Measurements from ENCODE around the gene PRR3. TPM values are rescaled to one million over a fixed set of nuclear protein-coding genes. Genes with fewer than 3 reads are reported as not detected.

PRR3 gene
- total RNA-seq (2016; rRNA removed; fragmentation: Illumina TruSeq; extraction: Trizol) (13.9 and 14.6 TPM in 2 replicates), polyA plus RNA-seq (2011; rRNA removed) (20.6 and 21.2 TPM in 2 replicates), polyA minus RNA-seq (2011; rRNA and poly(A)+ RNA removed; ENCODE audit: low replicate concordance) (34.9 and 73.8 TPM in 2 replicates), Bru-seq, nascent RNA (percentile 94 among the genes with signal in this experiment), BruChase-seq, experiment 1, labeled RNA remaining after a 6-hour chase (percentile 88 among the genes with signal in this experiment), BruChase-seq, experiment 2, labeled RNA remaining after a 2-hour chase (percentile 92 among the genes with signal in this experiment)
- total RNA-seq (2016; cell fraction: cytosol; rRNA removed; fragmentation: Illumina TruSeq; extraction: Trizol; ENCODE audit: low read depth) = 6.5 and 6.6 TPM in 2 replicates
- total RNA-seq (2016; cell fraction: insoluble cytoplasmic fraction; rRNA removed; fragmentation: Illumina TruSeq; extraction: Trizol) = 13.8 and 15.5 TPM in 2 replicates
- total RNA-seq (2016; cell fraction: membrane; rRNA removed; fragmentation: Illumina TruSeq; extraction: Trizol) = 12.6 and 13.1 TPM in 2 replicates
- total RNA-seq (2016; cell fraction: nucleus; rRNA removed; fragmentation: Illumina TruSeq; extraction: Trizol) = 11.4 and 14.4 TPM in 2 replicates
- polyA plus RNA-seq (2011; cell fraction: cytosol; rRNA removed) = 14.8 and 17.1 TPM in 2 replicates
- 16.1 and 23.0 TPM in 2 replicates for polyA plus RNA-seq (2011; cell fraction: nucleus; rRNA removed)
- polyA plus RNA-seq (2012) = 12.5 and 15.6 TPM in 2 replicates
- polyA plus RNA-seq (2016; cell fraction: cytosol; fragmentation: Illumina TruSeq; extraction: Trizol; ENCODE audit: low read depth) = 5.9 and 6.1 TPM in 2 replicates
- 27.5 and 29.3 TPM in 2 replicates for polyA plus RNA-seq (2016; cell fraction: insoluble cytoplasmic fraction; fragmentation: Illumina TruSeq; extraction: Trizol; ENCODE audit: low read depth)
- polyA plus RNA-seq (2016; cell fraction: membrane; fragmentation: Illumina TruSeq; extraction: Trizol; ENCODE audit: low read depth) = 13.6 and 13.9 TPM in 2 replicates
- 25.4 and 26.7 TPM in 2 replicates for polyA plus RNA-seq (2016; cell fraction: nucleus; fragmentation: Illumina TruSeq; extraction: Trizol; ENCODE audit: insufficient read depth, low read depth)
- 4.9 and 5.8 TPM in 2 replicates for polyA minus RNA-seq (2011; cell fraction: cytosol; rRNA and poly(A)+ RNA removed)
- polyA minus RNA-seq (2011; cell fraction: nucleus; rRNA and poly(A)+ RNA removed) = 20.6 and 27.1 TPM in 2 replicates
- long read RNA-seq, experiment 1, partial matches to known transcripts = 1 of 6 reads
- long read RNA-seq, experiment 1, other reads (novel, unspliced or antisense) = 1 of 6 reads
- long read RNA-seq, experiment 2, transcript PRR3-201 (3 exons, 1,797 nt) = major isoform, 7 of 39 reads
- long read RNA-seq, experiment 2, transcript PRR3-206 (5 exons, 2,005 nt) = major isoform, 7 of 39 reads
- long read RNA-seq, experiment 2, transcript PRR3-204 (4 exons, 1,944 nt) = minor isoform, 5 of 39 reads
- long read RNA-seq, experiment 2, partial matches to known transcripts = 18 of 39 reads
- long read RNA-seq, experiment 2, other reads (novel, unspliced or antisense) = 0 of 39 reads

- peak within 1 kb of the TSS; percentile 92 for H3K4me2 ChIP-seq (ENCODE audit: low read depth, low read length)
- ChIA-PET POLR2A (interaction anchor here (0.7 to 4.3 kb wide), 18 partner anchors 9 to 357 kb away, joined by 3 to 74 read pairs (median 6); partner anchors contain the start of genes ABCF1, DHX16, MDC1 and MRPS18B), CTCF (ENCODE audit: low intra/inter-chr PET ratio, low total read pairs) (no interaction called here)
- H3K36me3 ChIP-seq (replicated peaks in 1 of 2; ENCODE audit: control insufficient read depth in 1 of 2, insufficient read depth in 2 of 2, low read length in 2 of 2) = peaks cover 15 to 30% of the 10 kb centered on the region in 2 experiments
- peaks cover 11% of the 10 kb centered on the region for H4K20me1 ChIP-seq (ENCODE audit: insufficient read depth, low read length)
- DNase-seq (ENCODE audit: low spot score) (peak; percentile 94), ATAC-seq (peak; percentile 81), FAIRE-seq (no peak)
- intact Hi-C loops (cut with micrococcal nuclease; ENCODE audit: unreplicated experiment) (loop anchor here (1.0 to 2.0 kb wide), 2 partner anchors 13 to 160 kb away; partner anchors contain the start of gene MDC1), in situ Hi-C loops (cut with HindIII; ENCODE audit: extremely low pct_ligation_motif_present, low pct_unique_long_range_greater_than_20kb) (no loop called here)
- peak within 1 kb of the TSS; percentile 87 to 93 (median 90) for H3K4me3 ChIP-seq (replicated peaks in 1 of 3; ENCODE audit: insufficient read depth in 1 of 3, low read depth in 2 of 3, low read length in 3 of 3)
- H3K4me1 ChIP-seq (ENCODE audit: insufficient read depth, low read length) = peaks cover 26% of the 10 kb centered on the region
- H3K9ac ChIP-seq (ENCODE audit: insufficient read depth, low read depth, low read length) = peak within 1 kb of the TSS; percentile 85
- H3K27me3 ChIP-seq (ENCODE audit: control insufficient read depth in 1 of 2, insufficient read depth in 2 of 2, low read length in 2 of 2) = no peaks in the 10 kb centered on the region; a peak in 1 of 5 replicates
- peaks cover 27% of the 10 kb centered on the region for H3K79me2 ChIP-seq (ENCODE audit: insufficient read depth, low read length)
- no peaks in the 10 kb centered on the region for H3K9me3 ChIP-seq (ENCODE audit: low read length)
- peak within 1 kb of the TSS; percentile 60 for H2AFZ ChIP-seq (ENCODE audit: low read length)
- BruUV-seq (replicated peaks) = no TSS peak
- H3K27ac ChIP-seq (ENCODE audit: extremely low read length, insufficient read depth, low read length) = peak within 1 kb of the TSS; percentile 94
- under 1% methylated on average over 42 of the region's 42 CpGs for WGBS (ENCODE audit: low lambda C conversion rate)
- TF ChIP-seq ZNF33B (CRISPR knock-in tag; IDR thresholded peaks at IDR 0.05) = peak; percentile 81
- TF ChIP-seq MAFK (conservative IDR thresholded peaks at IDR 0.05 in 1 of 2, IDR thresholded peaks at IDR 0.05 in 1 of 2; ENCODE audit: low read length in 2 of 2) = peak in 1 of 2 experiments; percentile 19; a peak in 2 of 4 replicates
- no peak for TF ChIP-seq GZF1 (CRISPR knock-in tag; IDR thresholded peaks at IDR 0.05)
- TF ChIP-seq GABPB1 (CRISPR knock-in tag; IDR thresholded peaks at IDR 0.05) = peak; percentile 98
- no peak for TF ChIP-seq ZNF207 (IDR thresholded peaks at IDR 0.05; ENCODE audit: borderline replicate concordance)
- TF ChIP-seq HMG20B (CRISPR knock-in tag; conservative IDR thresholded peaks at IDR 0.05) = 0 out of 2 replicates have a peak, but pooled peaks have one; percentile 11
- no peak; the same call in none of the 2 replicates for TF ChIP-seq NRL (CRISPR knock-in tag; IDR thresholded peaks at IDR 0.05; ENCODE audit: borderline replicate concordance)
- TF ChIP-seq BCL3 (CRISPR knock-in tag; IDR thresholded peaks at IDR 0.05) = peak; percentile 83
- TF ChIP-seq HMGA1 (CRISPR knock-in tag; conservative IDR thresholded peaks at IDR 0.05) = no peak
- peak; percentile 82; the same call in 1 of the 2 replicates for TF ChIP-seq PAWR (CRISPR knock-in tag; IDR thresholded peaks at IDR 0.05; ENCODE audit: borderline replicate concordance)
- peak; percentile 76 for TF ChIP-seq ZNF256 (CRISPR knock-in tag; conservative IDR thresholded peaks at IDR 0.05)
- 0 out of 2 replicates have a peak, but pooled peaks have one; percentile 46 for TF ChIP-seq MED1 (CRISPR knock-in tag; IDR thresholded peaks at IDR 0.05)
- TF ChIP-seq ZNF232 (CRISPR knock-in tag; IDR thresholded peaks at IDR 0.05; ENCODE audit: borderline replicate concordance) = no peak; the same call in 1 of the 2 replicates
- TF ChIP-seq ZNF274 (CRISPR knock-in tag; IDR thresholded peaks at IDR 0.05) = peak; percentile 96
- no peak; the same call in 1 of the 2 replicates for TF ChIP-seq ZNF615 (CRISPR knock-in tag; IDR thresholded peaks at IDR 0.05; ENCODE audit: borderline replicate concordance)
- TF ChIP-seq ZNF652 (CRISPR knock-in tag; IDR thresholded peaks at IDR 0.05; ENCODE audit: borderline replicate concordance, low read depth) = no peak
These were observed at the start of gene PRR3 for GRCh38 chr6:30556906-30557682. TSS of gene PRR3 (plus strand) at chr6:30557295. CDS start at chr6:30557345, 50 bp downstream.
